ENCODE results near the gene IFNL1. TPM values are rescaled to one million over a fixed set of nuclear protein-coding genes. Genes with fewer than 3 reads are reported as not detected.

Gene IFNL1
- total RNA-seq, 1 experiment from 2014 or later, result not detected

- TF ChIP-seq AFF4 (CRISPR knock-in tag; IDR thresholded peaks at IDR 0.05; ENCODE audit: borderline replicate concordance) (no peak), ATF2 (CRISPR knock-in tag; IDR thresholded peaks at IDR 0.05; ENCODE audit: borderline replicate concordance, low read depth) (0 out of 2 replicates have a peak, but pooled peaks have one; percentile 10), E2F4 (CRISPR knock-in tag; IDR thresholded peaks at IDR 0.05; ENCODE audit: borderline replicate concordance, low read depth) (no peak), NFATC4 (CRISPR knock-in tag; IDR thresholded peaks at IDR 0.05) (no peak), ZNF219 (CRISPR knock-in tag; IDR thresholded peaks at IDR 0.05; ENCODE audit: borderline replicate concordance) (peak; percentile 77), ELF4 (CRISPR knock-in tag; IDR thresholded peaks at IDR 0.05; ENCODE audit: low read depth) (0 out of 2 replicates have a peak, but pooled peaks have one; percentile 70), IRF1 (CRISPR knock-in tag; IDR thresholded peaks at IDR 0.05) (0 out of 2 replicates have a peak, but pooled peaks have one; percentile 58), ATF6 (CRISPR knock-in tag; IDR thresholded peaks at IDR 0.05) (no peak), CREM (CRISPR knock-in tag; IDR thresholded peaks at IDR 0.05) (no peak; the same call in 1 of the 2 replicates), ESRRA (CRISPR knock-in tag; IDR thresholded peaks at IDR 0.05; ENCODE audit: borderline replicate concordance) (no peak), ZNF396 (CRISPR knock-in tag; IDR thresholded peaks at IDR 0.05; ENCODE audit: borderline replicate concordance) (no peak), ZNF232 (CRISPR knock-in tag; IDR thresholded peaks at IDR 0.05) (no peak), ZNF512 (CRISPR knock-in tag; IDR thresholded peaks at IDR 0.05; ENCODE audit: borderline replicate concordance) (no peak), ZNF281 (CRISPR knock-in tag; IDR thresholded peaks at IDR 0.05) (no peak)
Measured at GRCh38 chr19:39247701-39248664, 48.2 kb upstream of the IFNL1 start (continued).

All from WTC11 (cell line).